Tibial artery (tissue), 4 donors: Measurements from ENCODE around the gene GRIN2A.

Experiments used
- DNase-seq, 2 donors: peaks; one replicate each; pipeline ENCODE4 v3.0.0-alpha.2; 2019
- H3K27ac ChIP-seq, 2 donors: fragments of 200-600 bp; sonication (generic) in 1 of 2; 1 replicate in 1 of 2; 2 replicates in 1 of 2; pipeline ENCODE4 v1.5.1; 2018 to 2019; ENCODE audit warnings: mild to moderate bottlenecking in 1 of 2
- H3K27me3 ChIP-seq, 2 donors: fragments of 200-600 bp; sonication (generic) in 1 of 2; one replicate each; pipeline versions ENCODE4 v1.5.1 to v1.6.0; 2016 to 2019
- H3K36me3 ChIP-seq, 3 donors: fragments of 200-600 bp; sonication (generic) in 2 of 3; one replicate each; pipeline ENCODE4 v1.5.1; 2016 to 2019; ENCODE audit warnings: mild to moderate bottlenecking in 2 of 3
- H3K4me1 ChIP-seq, 4 donors: fragments of 200-600 bp; sonication (generic) in 2 of 4; 1 replicate in 3 of 4; 2 replicates in 1 of 4; pipeline ENCODE4 v1.5.1; 2016 to 2019
- H3K4me3 ChIP-seq, 2 donors: fragments of 200-600 bp; sonication (generic) in 1 of 2; 1 replicate in 1 of 2; 2 replicates in 1 of 2; pipeline ENCODE4 v1.5.1; 2018 to 2019; ENCODE audit warnings: mild to moderate bottlenecking in 2 of 2
- H3K9me3 ChIP-seq, 3 donors: fragments of 200-600 bp; sonication (generic) in 1 of 3; one replicate each; pipeline ENCODE4 v1.5.1; 2016 to 2019
- intact Hi-C: fragments of 100-400 bp; cut with DNase I; formaldehyde crosslinking; loops from one replicate; pipeline ENCODE4 v1.15.0; 2023; ENCODE audit warnings: low total_unique reads
- TF ChIP-seq, protein P1 (sequence below), 2 experiments: fragments of 200-600 bp in 1 of 2; fragments of 450-650 bp in 1 of 2; IDR thresholded peaks; one replicate each; pipeline ENCODE4 v1.5.1; 2017 to 2019; ENCODE audit warnings: antibody characterized with exemption in 2 of 2, mild to moderate bottlenecking in 1 of 2, moderate library complexity in 1 of 2

Gene GRIN2A

DNA sequence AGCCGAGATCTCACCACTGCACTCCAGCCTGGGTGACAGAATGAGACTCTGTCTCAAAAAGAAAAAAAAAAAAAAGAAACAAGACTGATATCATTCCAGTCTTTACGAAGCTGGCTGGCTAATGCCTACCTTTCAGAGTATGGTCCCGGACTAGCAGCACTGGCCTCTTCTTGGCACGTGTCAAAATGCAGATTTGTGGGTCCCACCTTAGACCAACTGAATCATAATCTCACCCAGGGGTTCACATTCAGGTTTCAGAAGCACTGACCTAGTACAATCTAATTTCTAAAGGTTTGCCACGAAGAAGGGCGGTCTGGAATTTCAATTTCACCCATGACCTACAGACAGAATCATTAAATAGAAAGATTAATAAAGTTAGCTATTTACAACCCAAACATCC is 43.4 kb upstream of the GRIN2A start:
- H3K27ac ChIP-seq = no peak overlapping the region
- H3K36me3 ChIP-seq = no peaks in the 10 kb centered on the region
- H3K4me1 ChIP-seq = no peaks in the 10 kb centered on the region
- H3K27me3 ChIP-seq = peaks cover 0 to 40% of the 10 kb centered on the region in 2 donors
- no peak for DNase-seq
- H3K9me3 ChIP-seq = no peaks in the 10 kb centered on the region
- intact Hi-C loops = no loop called here
- TF ChIP-seq, protein P1, sequence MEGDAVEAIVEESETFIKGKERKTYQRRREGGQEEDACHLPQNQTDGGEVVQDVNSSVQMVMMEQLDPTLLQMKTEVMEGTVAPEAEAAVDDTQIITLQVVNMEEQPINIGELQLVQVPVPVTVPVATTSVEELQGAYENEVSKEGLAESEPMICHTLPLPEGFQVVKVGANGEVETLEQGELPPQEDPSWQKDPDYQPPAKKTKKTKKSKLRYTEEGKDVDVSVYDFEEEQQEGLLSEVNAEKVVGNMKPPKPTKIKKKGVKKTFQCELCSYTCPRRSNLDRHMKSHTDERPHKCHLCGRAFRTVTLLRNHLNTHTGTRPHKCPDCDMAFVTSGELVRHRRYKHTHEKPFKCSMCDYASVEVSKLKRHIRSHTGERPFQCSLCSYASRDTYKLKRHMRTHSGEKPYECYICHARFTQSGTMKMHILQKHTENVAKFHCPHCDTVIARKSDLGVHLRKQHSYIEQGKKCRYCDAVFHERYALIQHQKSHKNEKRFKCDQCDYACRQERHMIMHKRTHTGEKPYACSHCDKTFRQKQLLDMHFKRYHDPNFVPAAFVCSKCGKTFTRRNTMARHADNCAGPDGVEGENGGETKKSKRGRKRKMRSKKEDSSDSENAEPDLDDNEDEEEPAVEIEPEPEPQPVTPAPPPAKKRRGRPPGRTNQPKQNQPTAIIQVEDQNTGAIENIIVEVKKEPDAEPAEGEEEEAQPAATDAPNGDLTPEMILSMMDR (IDR thresholded peaks at IDR 0.05) = no peak
- H3K4me3 ChIP-seq = no peak overlapping the region

DNA sequence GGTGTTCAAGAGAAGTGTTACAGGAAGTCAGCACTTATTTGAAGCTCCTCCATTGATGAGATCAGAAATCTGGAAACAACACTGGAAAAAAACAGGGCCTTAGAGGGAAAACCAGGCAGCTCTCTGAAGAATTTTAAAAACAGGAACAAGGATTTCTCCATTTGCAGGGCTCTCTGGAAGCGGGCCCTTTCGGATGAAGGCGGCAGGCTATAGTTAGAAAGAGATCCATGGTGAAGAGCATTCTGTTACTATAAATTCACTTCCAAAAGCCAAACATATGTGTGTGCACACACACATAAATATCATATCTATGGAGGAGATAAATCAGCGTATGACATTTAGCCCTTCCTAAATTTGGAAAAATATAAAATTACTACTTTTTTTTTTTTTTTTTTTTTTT is 42.6 kb upstream of the GRIN2A start:
- no peaks in the 10 kb centered on the region for H3K9me3 ChIP-seq
- intact Hi-C loops = no loop called here
- no peak overlapping the region for H3K27ac ChIP-seq
- TF ChIP-seq, protein P1 (IDR thresholded peaks at IDR 0.05) = no peak
- H3K4me3 ChIP-seq = no peak overlapping the region
- H3K4me1 ChIP-seq = no peaks in the 10 kb centered on the region
- peaks cover 0 to 40% of the 10 kb centered on the region in 2 donors for H3K27me3 ChIP-seq
- no peak for DNase-seq
- no peaks in the 10 kb centered on the region for H3K36me3 ChIP-seq

DNA sequence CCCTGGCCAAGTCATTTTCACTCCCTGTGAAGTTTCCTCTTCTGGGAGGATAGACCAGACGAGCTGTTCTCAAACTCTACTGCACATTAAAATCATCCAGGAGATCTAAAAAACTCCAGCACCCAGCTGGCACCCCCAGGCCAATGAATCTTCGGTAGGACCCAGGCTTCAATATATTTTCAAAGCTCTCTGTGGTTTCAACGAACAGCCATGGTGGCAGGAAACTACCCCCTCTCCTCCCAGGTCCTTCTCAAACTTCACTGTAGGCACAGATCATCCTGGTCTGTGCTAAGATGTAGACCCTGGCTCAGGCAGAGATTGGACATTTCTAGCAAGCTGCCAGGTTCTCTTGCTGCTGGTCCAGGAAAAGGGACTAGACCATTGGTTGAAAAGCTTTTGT is 38.7 kb upstream of the GRIN2A start:
- Histone ChIP-seq H3K4me3 (no peak overlapping the region), H3K36me3 (no peaks in the 10 kb centered on the region), H3K4me1 (no peaks in the 10 kb centered on the region), H3K27me3 (peaks cover 0 to 29% of the 10 kb centered on the region in 2 donors), H3K27ac (no peak overlapping the region), H3K9me3 (no peaks in the 10 kb centered on the region)
- intact Hi-C loops = no loop called here
- DNase-seq = no peak
- TF ChIP-seq, protein P1 (IDR thresholded peaks at IDR 0.05) = no peak

DNA sequence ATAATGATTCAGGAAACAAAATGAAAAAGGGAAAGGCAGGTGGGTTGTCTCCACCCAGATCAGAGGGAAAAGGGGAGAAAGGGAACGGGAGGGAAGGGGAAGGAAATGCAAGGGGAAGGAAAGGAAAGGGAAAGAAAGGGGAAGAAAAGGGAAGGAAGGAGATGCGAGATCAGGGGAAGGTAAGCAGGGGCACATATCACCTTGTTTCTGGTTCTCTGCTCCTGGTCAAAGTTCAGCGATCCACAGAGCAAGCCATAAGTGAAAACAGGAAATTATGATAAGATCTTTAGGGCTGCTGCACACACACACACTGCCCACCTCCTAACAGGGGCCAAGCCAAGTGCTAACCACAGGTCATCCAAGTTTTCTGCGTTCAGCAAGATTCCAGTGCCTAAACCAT is 37.5 kb upstream of the GRIN2A start:
- H3K4me1 ChIP-seq = no peaks in the 10 kb centered on the region
- no peaks in the 10 kb centered on the region for H3K9me3 ChIP-seq
- H3K4me3 ChIP-seq = no peak overlapping the region
- H3K36me3 ChIP-seq = no peaks in the 10 kb centered on the region
- intact Hi-C loops = no loop called here
- H3K27me3 ChIP-seq = peaks cover 0 to 26% of the 10 kb centered on the region in 2 donors
- TF ChIP-seq, protein P1 (IDR thresholded peaks at IDR 0.05) = no peak
- DNase-seq = no peak
- H3K27ac ChIP-seq = no peak overlapping the region

DNA sequence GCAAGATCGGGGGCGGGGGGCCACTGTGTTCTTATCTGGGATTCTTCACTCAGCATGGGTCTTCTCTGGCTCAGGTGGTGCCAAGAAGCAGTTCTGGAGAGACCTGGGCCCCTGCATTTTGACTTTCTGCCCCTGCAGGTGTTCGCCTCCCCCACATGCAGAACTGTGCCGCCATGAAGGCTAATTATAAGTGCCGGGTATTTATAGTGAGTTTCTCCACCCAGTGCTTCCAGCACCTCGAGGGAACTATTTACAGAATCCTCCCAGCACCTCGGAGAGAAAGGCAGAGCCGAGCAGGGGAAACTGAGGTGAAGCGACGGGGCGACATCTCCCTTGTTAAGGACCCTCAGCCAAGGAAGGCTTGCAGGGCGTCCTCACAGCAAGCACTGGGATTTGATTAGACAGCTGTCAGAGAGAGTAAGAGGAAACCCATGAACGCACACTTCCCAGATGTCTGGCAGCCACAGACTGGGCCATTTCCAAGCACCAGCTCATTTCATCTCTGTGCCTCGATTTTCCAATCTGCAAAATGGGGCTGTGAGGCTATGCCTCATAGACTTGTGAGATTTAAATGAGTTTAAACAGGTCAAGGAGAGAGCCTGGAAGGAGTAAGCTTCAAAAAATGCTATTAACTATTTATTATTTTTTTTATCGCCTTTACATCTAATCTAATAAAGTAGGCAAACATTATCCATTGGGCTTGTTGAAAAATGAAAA is 36.4 kb upstream of the GRIN2A start:
- intact Hi-C loops = no loop called here
- Histone ChIP-seq H3K9me3 (no peaks in the 10 kb centered on the region), H3K27me3 (peaks cover 0 to 32% of the 10 kb centered on the region in 2 donors), H3K4me3 (no peak overlapping the region), H3K27ac (no peak overlapping the region), H3K36me3 (no peaks in the 10 kb centered on the region), H3K4me1 (no peaks in the 10 kb centered on the region)
- TF ChIP-seq, protein P1 (IDR thresholded peaks at IDR 0.05) = no peak
- DNase-seq = no peak
